ENCODE results near the gene SREK1.

- TF ChIP-seq CTCF (IDR thresholded peaks at IDR 0.05): no peak
- no peak for TF ChIP-seq POLR2A (IDR thresholded peaks at IDR 0.05)
- TF ChIP-seq EP300 (IDR thresholded peaks at IDR 0.05): no peak
These were observed 4.8 kb upstream of the SREK1 start for GRCh38 chr5:66139318-66139712.
